ENCODE results near the gene NELL1. TPM values are rescaled to one million over a fixed set of nuclear protein-coding genes. Genes with fewer than 3 reads are reported as not detected.

Gene NELL1
- total RNA-seq, 1 donor from 2014 or later = not detected

- Mint-ChIP-seq H3K27ac (ENCODE audit: unreplicated experiment) (no peak overlapping the region), H3K9me3 (ENCODE audit: unreplicated experiment) (no peaks in the 10 kb centered on the region), H3K27me3 (ENCODE audit: unreplicated experiment) (no peaks in the 10 kb centered on the region), H3K4me1 (ENCODE audit: unreplicated experiment) (no peaks in the 10 kb centered on the region), H3K4me3 (ENCODE audit: unreplicated experiment) (no peak overlapping the region), H3K36me3 (ENCODE audit: unreplicated experiment) (no peaks in the 10 kb centered on the region)
- DNase-seq (ENCODE audit: extremely low spot score, unreplicated experiment) = no peak
- no peak for TF ChIP-seq CTCF (IDR thresholded peaks at IDR 0.05)
Measured at GRCh38 chr11:21429401-21429800, 760.0 kb downstream of the NELL1 start.

- H3K27ac Mint-ChIP-seq (ENCODE audit: unreplicated experiment) = no peak overlapping the region
- no peaks in the 10 kb centered on the region for H3K9me3 Mint-ChIP-seq (ENCODE audit: unreplicated experiment)
- H3K27me3 Mint-ChIP-seq (ENCODE audit: unreplicated experiment) = no peaks in the 10 kb centered on the region
- no peak for DNase-seq (ENCODE audit: extremely low spot score, unreplicated experiment)
- no peak for TF ChIP-seq CTCF (IDR thresholded peaks at IDR 0.05)
- H3K4me3 Mint-ChIP-seq (ENCODE audit: unreplicated experiment) = no peak overlapping the region
- no peaks in the 10 kb centered on the region for H3K4me1 Mint-ChIP-seq (ENCODE audit: unreplicated experiment)
- no peaks in the 10 kb centered on the region for H3K36me3 Mint-ChIP-seq (ENCODE audit: unreplicated experiment)
Measured at GRCh38 chr11:21430537-21430936, 761.2 kb downstream of the NELL1 start.

DNA sequence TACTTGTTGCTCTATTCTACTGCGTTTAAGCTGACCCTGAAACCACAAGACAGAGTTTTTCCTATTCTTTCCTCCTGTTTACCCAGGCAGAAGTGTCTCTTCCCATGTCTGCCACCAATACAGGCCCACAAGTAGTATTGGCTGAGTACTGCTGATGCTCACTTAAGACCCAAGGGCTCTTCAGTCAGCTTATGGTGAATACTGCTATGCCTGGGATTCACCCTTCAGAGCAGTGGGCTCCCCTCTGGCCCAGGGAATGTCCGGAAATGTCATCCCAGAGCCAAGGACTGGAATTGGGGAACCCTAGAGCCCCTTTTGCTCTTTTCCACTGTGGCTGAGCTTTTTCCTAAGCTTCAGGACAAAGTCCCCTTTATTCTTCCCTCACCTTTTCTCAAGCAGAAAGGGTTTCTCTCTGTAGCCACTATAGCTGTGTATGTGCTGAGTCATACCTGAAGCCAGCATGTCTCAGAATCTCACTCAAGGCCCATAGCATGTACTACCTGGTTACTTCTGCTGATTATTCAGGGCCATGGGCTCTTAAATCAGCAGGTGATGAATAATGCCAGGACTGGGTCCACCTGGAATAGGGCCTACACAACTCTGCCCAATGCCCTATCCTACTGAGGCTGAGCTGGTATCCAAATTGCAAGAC lies 777.7 kb downstream of the NELL1 start:
- no peak for TF ChIP-seq CTCF (IDR thresholded peaks at IDR 0.05)
- H3K27me3 Mint-ChIP-seq (ENCODE audit: unreplicated experiment) = no peaks in the 10 kb centered on the region
- no peaks in the 10 kb centered on the region for H3K36me3 Mint-ChIP-seq (ENCODE audit: unreplicated experiment)
- H3K27ac Mint-ChIP-seq (ENCODE audit: unreplicated experiment) = no peak overlapping the region
- no peaks in the 10 kb centered on the region for H3K9me3 Mint-ChIP-seq (ENCODE audit: unreplicated experiment)
- H3K4me3 Mint-ChIP-seq (ENCODE audit: unreplicated experiment) = no peak overlapping the region
- H3K4me1 Mint-ChIP-seq (ENCODE audit: unreplicated experiment) = no peaks in the 10 kb centered on the region
- no peak for DNase-seq (ENCODE audit: extremely low spot score, unreplicated experiment)

DNA sequence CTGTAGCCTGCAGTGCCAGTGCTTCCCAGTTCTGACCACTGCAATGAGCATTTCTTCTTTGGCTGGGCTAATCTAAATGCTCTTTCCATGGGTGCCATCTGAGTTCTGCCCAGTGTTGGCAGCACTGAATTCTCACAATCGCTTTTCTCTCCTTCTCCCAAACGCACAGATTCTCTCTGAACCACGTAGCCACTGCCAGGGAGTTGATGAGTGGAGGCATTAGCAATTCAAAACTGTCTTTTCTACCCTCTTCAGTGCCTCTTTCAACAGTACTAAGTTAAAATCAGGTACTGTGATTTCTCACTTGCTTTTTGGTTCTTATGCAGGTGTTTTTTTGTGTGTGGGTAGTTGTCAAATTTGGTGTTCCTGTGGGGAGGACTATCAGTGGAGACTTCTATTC lies 778.5 kb downstream of the NELL1 start:
- H3K4me1 Mint-ChIP-seq (ENCODE audit: unreplicated experiment) = no peaks in the 10 kb centered on the region
- no peaks in the 10 kb centered on the region for H3K27me3 Mint-ChIP-seq (ENCODE audit: unreplicated experiment)
- H3K9me3 Mint-ChIP-seq (ENCODE audit: unreplicated experiment) = no peaks in the 10 kb centered on the region
- no peaks in the 10 kb centered on the region for H3K36me3 Mint-ChIP-seq (ENCODE audit: unreplicated experiment)
- no peak overlapping the region for H3K27ac Mint-ChIP-seq (ENCODE audit: unreplicated experiment)
- no peak overlapping the region for H3K4me3 Mint-ChIP-seq (ENCODE audit: unreplicated experiment)
- no peak for TF ChIP-seq CTCF (IDR thresholded peaks at IDR 0.05)
- no peak for DNase-seq (ENCODE audit: extremely low spot score, unreplicated experiment)

DNA sequence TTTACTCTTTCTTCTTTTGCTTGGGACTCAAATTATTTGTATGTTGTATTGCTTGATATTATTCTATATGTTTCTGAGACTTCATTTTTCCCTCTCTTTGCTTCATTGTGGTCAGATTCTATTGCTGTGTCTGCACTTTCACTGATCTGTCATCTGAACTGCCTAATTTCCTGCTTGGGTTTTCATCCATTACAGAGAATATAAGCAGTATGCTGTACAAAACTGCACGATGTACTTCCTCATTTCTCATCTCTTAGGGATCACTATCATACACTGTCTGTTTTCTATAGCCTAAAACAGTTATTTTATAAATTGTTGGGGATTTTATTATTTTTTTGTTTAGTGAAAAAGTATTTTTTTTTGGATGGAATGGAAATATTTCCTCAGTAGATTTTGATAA lies 786.8 kb downstream of the NELL1 start:
- Mint-ChIP-seq H3K4me3 (ENCODE audit: unreplicated experiment) (no peak overlapping the region), H3K27me3 (ENCODE audit: unreplicated experiment) (no peaks in the 10 kb centered on the region), H3K4me1 (ENCODE audit: unreplicated experiment) (no peaks in the 10 kb centered on the region), H3K9me3 (ENCODE audit: unreplicated experiment) (no peaks in the 10 kb centered on the region), H3K27ac (ENCODE audit: unreplicated experiment) (no peak overlapping the region), H3K36me3 (ENCODE audit: unreplicated experiment) (no peaks in the 10 kb centered on the region)
- no peak for DNase-seq (ENCODE audit: extremely low spot score, unreplicated experiment)
- no peak for TF ChIP-seq CTCF (IDR thresholded peaks at IDR 0.05)

Measured in osteocyte (in vitro differentiated cells).